EL (cell line): ENCODE data around the gene TPGS1.
A peak's percentile ranks its signal among the peaks of the same experiment; 100 is the strongest.

Experiments
- DNase-seq: peaks from one replicate; pipeline ENCODE4 v3.0.0-alpha.2; 2016

Gene TPGS1

GRCh38 chr19:507286-508203 lies at the start of gene TPGS1:
TPGS1 (plus strand) TSS chr19:507497; CDS start chr19:507507, 10 bp downstream.
- peak; percentile 75 for DNase-seq

GRCh38 chr19:457636-458035 lies 49.7 kb upstream of the TPGS1 start:
- DNase-seq = no peak

GRCh38 chr19:458091-459042 lies 48.9 kb upstream of the TPGS1 start:
- DNase-seq = no peak

- DNase-seq = peak; percentile 40
Measured at GRCh38 chr19:459724-460511, 47.4 kb upstream of the TPGS1 start.

GRCh38 chr19:460877-461720 lies 46.2 kb upstream of the TPGS1 start, which contains the start of gene SHC2:
SHC2 (minus strand) TSS chr19:461033; CDS start chr19:460996, 37 bp downstream.
- DNase-seq = no peak

- no peak for DNase-seq
Measured at GRCh38 chr19:461721-462551, 45.4 kb upstream of the TPGS1 start.

GRCh38 chr19:463483-464207 lies 43.7 kb upstream of the TPGS1 start:
- DNase-seq = no peak

- DNase-seq = no peak
Measured at GRCh38 chr19:464208-464545, 43.1 kb upstream of the TPGS1 start.

- DNase-seq = no peak
Measured at GRCh38 chr19:465056-465816, 42.1 kb upstream of the TPGS1 start.

GRCh38 chr19:467554-467953 lies 39.7 kb upstream of the TPGS1 start:
- no peak for DNase-seq

- no peak for DNase-seq
Measured at GRCh38 chr19:468587-469256, 38.6 kb upstream of the TPGS1 start.

- no peak for DNase-seq
Measured at GRCh38 chr19:469833-470232, 37.5 kb upstream of the TPGS1 start.

GRCh38 chr19:470701-471100 lies 36.6 kb upstream of the TPGS1 start:
- no peak for DNase-seq

- peak; percentile 57 for DNase-seq
Measured at GRCh38 chr19:472005-472858, 35.1 kb upstream of the TPGS1 start.

GRCh38 chr19:474126-475078 lies 32.9 kb upstream of the TPGS1 start:
- DNase-seq = no peak

GRCh38 chr19:475360-475759 lies 31.9 kb upstream of the TPGS1 start:
- DNase-seq = no peak
